Measurements from ENCODE around the gene ROBO2.

DNA sequence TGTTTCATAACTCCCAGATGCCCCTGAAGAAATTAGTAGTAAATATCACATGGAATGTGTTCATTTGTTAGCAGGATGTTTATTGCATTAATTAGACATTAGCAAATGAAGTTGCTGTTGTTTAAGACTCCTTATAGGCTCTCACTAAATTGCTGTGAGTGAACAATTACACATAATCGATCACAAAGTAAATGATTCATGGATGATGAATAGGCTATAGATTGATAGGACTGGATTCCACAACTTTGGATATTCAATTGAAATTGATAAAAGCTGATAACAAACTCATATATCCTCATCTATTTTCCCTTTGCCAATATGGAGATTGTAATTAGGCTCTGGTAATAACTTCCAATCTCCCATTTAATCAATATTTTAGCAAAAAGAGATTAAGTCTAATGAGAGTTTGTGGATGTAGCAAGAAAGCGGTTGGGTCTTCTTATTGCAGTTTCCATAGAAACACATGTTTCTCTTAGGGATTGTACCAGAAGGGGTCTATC, 555.5 kb downstream of the ROBO2 start:
- TF ChIP-seq, protein P1, sequence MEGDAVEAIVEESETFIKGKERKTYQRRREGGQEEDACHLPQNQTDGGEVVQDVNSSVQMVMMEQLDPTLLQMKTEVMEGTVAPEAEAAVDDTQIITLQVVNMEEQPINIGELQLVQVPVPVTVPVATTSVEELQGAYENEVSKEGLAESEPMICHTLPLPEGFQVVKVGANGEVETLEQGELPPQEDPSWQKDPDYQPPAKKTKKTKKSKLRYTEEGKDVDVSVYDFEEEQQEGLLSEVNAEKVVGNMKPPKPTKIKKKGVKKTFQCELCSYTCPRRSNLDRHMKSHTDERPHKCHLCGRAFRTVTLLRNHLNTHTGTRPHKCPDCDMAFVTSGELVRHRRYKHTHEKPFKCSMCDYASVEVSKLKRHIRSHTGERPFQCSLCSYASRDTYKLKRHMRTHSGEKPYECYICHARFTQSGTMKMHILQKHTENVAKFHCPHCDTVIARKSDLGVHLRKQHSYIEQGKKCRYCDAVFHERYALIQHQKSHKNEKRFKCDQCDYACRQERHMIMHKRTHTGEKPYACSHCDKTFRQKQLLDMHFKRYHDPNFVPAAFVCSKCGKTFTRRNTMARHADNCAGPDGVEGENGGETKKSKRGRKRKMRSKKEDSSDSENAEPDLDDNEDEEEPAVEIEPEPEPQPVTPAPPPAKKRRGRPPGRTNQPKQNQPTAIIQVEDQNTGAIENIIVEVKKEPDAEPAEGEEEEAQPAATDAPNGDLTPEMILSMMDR (IDR thresholded peaks at IDR 0.05), result no peak
- no peak for TF ChIP-seq POLR2A (IDR thresholded peaks at IDR 0.05)

Data from heart left ventricle (tissue), 13 donors.